ENCODE results near the gene ZNF43. TPM values are rescaled to one million over a fixed set of nuclear protein-coding genes. Genes with fewer than 3 reads are reported as not detected.
"Not testable (repeated sequence)": the region's sequence is repeated elsewhere in the genome, so short reads cannot be mapped to it uniquely, and the experiment has no call there.

The ZNF43 gene
- total RNA-seq, result 10 to 100 TPM in 5 of 8 experiments, 1 to 10 TPM in 3; 1.3 to 32.5 (median 13.7) TPM

- Histone ChIP-seq H3K27ac (peak within 1 kb of the TSS; percentile 95 to 96), H3K4me1 (replicated peaks in 1 of 2) (peaks cover 3 to 5% of the 10 kb centered on the region in 2 donors), H3K4me3 (peak within 1 kb of the TSS; percentile 56 to 92 (median 77))
- WGBS, 10 experiments, result 0 to 25% (median 1%) methylated on average over 1 to 13 of the region's 29 CpGs; no CpG with 5 or more reads in 3 of the 10 experiments
- ATAC-seq (replicated peaks in 6 of 8), result peak; percentile 97 to 100 (median 100)
- in situ Hi-C loops (cut with MboI; ENCODE audit: low pct_unique_long_range_greater_than_20kb in 2 of 9, low sequenced_read_pairs in 9 of 9, unreplicated experiment in 9 of 9), result no loop called here
Measured at GRCh38 chr19:21835810-21836444, at the start of gene ZNF43. TSS of gene ZNF43 (minus strand) at chr19:21836182. CDS start at chr19:21836038, 144 bp downstream.

GRCh38 chr19:21885516-21885915 is 49.5 kb upstream of the ZNF43 start:
- H3K4me1 ChIP-seq (replicated peaks in 1 of 2); in situ Hi-C loops (cut with MboI; ENCODE audit: low pct_unique_long_range_greater_than_20kb in 2 of 9, low sequenced_read_pairs in 9 of 9, unreplicated experiment in 9 of 9); H3K27ac ChIP-seq; ATAC-seq (replicated peaks in 6 of 8); H3K4me3 ChIP-seq: not testable (repeated sequence)
- 0 to 75% (median 9%) methylated on average over 1 to 2 of the region's 2 CpGs; no CpG with 5 or more reads in 2 of the 10 experiments for WGBS, 10 experiments

- ATAC-seq (replicated peaks in 6 of 8); H3K27ac ChIP-seq; H3K4me1 ChIP-seq (replicated peaks in 1 of 2); in situ Hi-C loops (cut with MboI; ENCODE audit: low pct_unique_long_range_greater_than_20kb in 2 of 9, low sequenced_read_pairs in 9 of 9, unreplicated experiment in 9 of 9); H3K4me3 ChIP-seq: not testable (repeated sequence)
- WGBS, 10 experiments, result 8 to 100% (median 70%) methylated on average over 1 to 8 of the region's 8 CpGs; no CpG with 5 or more reads in 1 of the 10 experiments
Measured at GRCh38 chr19:21884786-21885185, 48.8 kb upstream of the ZNF43 start.

GRCh38 chr19:21883516-21883915 is 47.5 kb upstream of the ZNF43 start:
- in situ Hi-C loops (cut with MboI; ENCODE audit: low pct_unique_long_range_greater_than_20kb in 2 of 9, low sequenced_read_pairs in 9 of 9, unreplicated experiment in 9 of 9), result no loop called here
- H3K27ac ChIP-seq, result no peak overlapping the region
- H3K4me3 ChIP-seq, result no peak overlapping the region
- ATAC-seq (replicated peaks in 6 of 8), result no peak
- H3K4me1 ChIP-seq (replicated peaks in 1 of 2), result no peaks in the 10 kb centered on the region
- WGBS, 10 experiments, result 34 to 83% (median 60%) methylated on average over 4 to 9 of the region's 10 CpGs

GRCh38 chr19:21880761-21881160 is 44.8 kb upstream of the ZNF43 start:
- WGBS, 10 experiments, result no CpG with 5 or more reads among the region's 9 CpGs
- ATAC-seq (replicated peaks in 6 of 8); H3K4me1 ChIP-seq (replicated peaks in 1 of 2); H3K27ac ChIP-seq; H3K4me3 ChIP-seq; in situ Hi-C loops (cut with MboI; ENCODE audit: low pct_unique_long_range_greater_than_20kb in 2 of 9, low sequenced_read_pairs in 9 of 9, unreplicated experiment in 9 of 9): not testable (repeated sequence)

GRCh38 chr19:21878646-21879045 is 42.7 kb upstream of the ZNF43 start:
- ATAC-seq (replicated peaks in 6 of 8), result no peak
- WGBS, 10 experiments, result 0 to 60% (median 0%) methylated on average over 1 to 2 of the region's 4 CpGs; no CpG with 5 or more reads in 4 of the 10 experiments
- no peaks in the 10 kb centered on the region for H3K4me1 ChIP-seq (replicated peaks in 1 of 2)
- in situ Hi-C loops (cut with MboI; ENCODE audit: low pct_unique_long_range_greater_than_20kb in 2 of 9, low sequenced_read_pairs in 9 of 9, unreplicated experiment in 9 of 9), result no loop called here
- H3K27ac ChIP-seq, result no peak overlapping the region
- no peak overlapping the region for H3K4me3 ChIP-seq

GRCh38 chr19:21877976-21878375 is 42.0 kb upstream of the ZNF43 start:
- no peak overlapping the region for H3K4me3 ChIP-seq
- 0 to 64% (median 20%) methylated on average over 2 of the region's 2 CpGs; no CpG with 5 or more reads in 5 of the 10 experiments for WGBS, 10 experiments
- H3K27ac ChIP-seq, result no peak overlapping the region
- no peaks in the 10 kb centered on the region for H3K4me1 ChIP-seq (replicated peaks in 1 of 2)
- in situ Hi-C loops (cut with MboI; ENCODE audit: low pct_unique_long_range_greater_than_20kb in 2 of 9, low sequenced_read_pairs in 9 of 9, unreplicated experiment in 9 of 9), result no loop called here
- ATAC-seq (replicated peaks in 6 of 8), result no peak

GRCh38 chr19:21876608-21877007 is 40.6 kb upstream of the ZNF43 start:
- H3K4me3 ChIP-seq; H3K27ac ChIP-seq; H3K4me1 ChIP-seq (replicated peaks in 1 of 2); in situ Hi-C loops (cut with MboI; ENCODE audit: low pct_unique_long_range_greater_than_20kb in 2 of 9, low sequenced_read_pairs in 9 of 9, unreplicated experiment in 9 of 9); ATAC-seq (replicated peaks in 6 of 8): not testable (repeated sequence)
- 53 to 100% (median 80%) methylated on average over 1 to 3 of the region's 7 CpGs; no CpG with 5 or more reads in 3 of the 10 experiments for WGBS, 10 experiments

GRCh38 chr19:21856773-21857514 is 21.0 kb upstream of the ZNF43 start:
- WGBS, 10 experiments, result 0 to 59% (median 21%) methylated on average over 1 to 9 of the region's 9 CpGs
- Histone ChIP-seq H3K4me3 (no peak overlapping the region), H3K4me1 (replicated peaks in 1 of 2) (no peaks in the 10 kb centered on the region), H3K27ac (no peak overlapping the region)
- in situ Hi-C loops (cut with MboI; ENCODE audit: low pct_unique_long_range_greater_than_20kb in 2 of 9, low sequenced_read_pairs in 9 of 9, unreplicated experiment in 9 of 9), result no loop called here
- no peak for ATAC-seq (replicated peaks in 6 of 8)

GRCh38 chr19:21851596-21852345 is 15.8 kb upstream of the ZNF43 start:
- in situ Hi-C loops (cut with MboI; ENCODE audit: low pct_unique_long_range_greater_than_20kb in 2 of 9, low sequenced_read_pairs in 9 of 9, unreplicated experiment in 9 of 9), result no loop called here
- peak overlapping the region; percentile 81 to 84 for H3K27ac ChIP-seq
- WGBS, 10 experiments, result 0 to 20% (median 0%) methylated on average over 2 to 17 of the region's 44 CpGs; no CpG with 5 or more reads in 4 of the 10 experiments
- H3K4me3 ChIP-seq, result peak overlapping the region; percentile 68 to 96 (median 86)
- peaks cover 6 to 9% of the 10 kb centered on the region in 2 donors for H3K4me1 ChIP-seq (replicated peaks in 1 of 2)
- ATAC-seq (replicated peaks in 6 of 8), result peak; percentile 97 to 99 (median 99)

GRCh38 chr19:21850656-21851255 is 14.8 kb upstream of the ZNF43 start:
- Histone ChIP-seq H3K4me3 (peak overlapping the region; percentile 68 to 96 (median 86)), H3K27ac (no peak overlapping the region), H3K4me1 (replicated peaks in 1 of 2) (peaks cover 6 to 9% of the 10 kb centered on the region in 2 donors)
- ATAC-seq (replicated peaks in 6 of 8), result no peak
- WGBS, 10 experiments, result 8 to 80% (median 45%) methylated on average over 1 to 8 of the region's 9 CpGs; no CpG with 5 or more reads in 2 of the 10 experiments
- in situ Hi-C loops (cut with MboI; ENCODE audit: low pct_unique_long_range_greater_than_20kb in 2 of 9, low sequenced_read_pairs in 9 of 9, unreplicated experiment in 9 of 9), result no loop called here

GRCh38 chr19:21848706-21849105 is 12.7 kb upstream of the ZNF43 start:
- WGBS, 10 experiments, result 62 to 100% (median 83%) methylated on average over 1 to 5 of the region's 6 CpGs; no CpG with 5 or more reads in 3 of the 10 experiments
- no peak for ATAC-seq (replicated peaks in 6 of 8)
- H3K4me3 ChIP-seq, result no peak overlapping the region
- in situ Hi-C loops (cut with MboI; ENCODE audit: low pct_unique_long_range_greater_than_20kb in 2 of 9, low sequenced_read_pairs in 9 of 9, unreplicated experiment in 9 of 9), result no loop called here
- no peak overlapping the region for H3K27ac ChIP-seq
- H3K4me1 ChIP-seq (replicated peaks in 1 of 2), result peaks cover 6 to 9% of the 10 kb centered on the region in 2 donors
